Kidney (tissue), 22 donors: ENCODE data around the gene ABCC3. TPM values are rescaled to one million over a fixed set of nuclear protein-coding genes. Genes with fewer than 3 reads are reported as not detected.

Source experiments
- DNase-seq, 5 donors: peaks; one replicate each; pipeline ENCODE4 v3.0.0-alpha.2; 2013 to 2020
- FAIRE-seq: peaks from 2 replicates; lab custom pipeline; 2012; peaks lifted over from hg19 to GRCh38; lab: Jason Lieb, UNC
- H3K27ac ChIP-seq, 2 donors: one replicate each; pipeline ENCODE4 v1.7.0; 2013; ENCODE audit warnings: low read depth in 2 of 2, low read length in 2 of 2, inconsistent platforms in 1 of 2
- H3K27me3 ChIP-seq: one replicate; pipeline ENCODE4 v1.7.1; 2013; ENCODE audit warnings: low read length, inconsistent platforms; ENCODE audit not compliant: control insufficient read depth, insufficient read depth
- H3K36me3 ChIP-seq, 3 donors: one replicate each; pipeline versions ENCODE4 v1.7.0 to v1.7.1; 2013; ENCODE audit warnings: low read length in 3 of 3, control low read depth in 1 of 3, inconsistent platforms in 1 of 3; ENCODE audit not compliant: insufficient read depth in 3 of 3, control insufficient read depth in 2 of 3
- H3K4me1 ChIP-seq, 3 donors: one replicate each; pipeline versions ENCODE4 v1.7.0 to v1.7.1; 2013; ENCODE audit warnings: low read length in 3 of 3, inconsistent platforms in 1 of 3, low read depth in 1 of 3; ENCODE audit not compliant: control insufficient read depth in 2 of 3, insufficient read depth in 2 of 3
- H3K4me3 ChIP-seq, 3 donors: one replicate each; pipeline versions ENCODE4 v1.7.0 to v1.8.1; 2013; ENCODE audit warnings: low read length in 3 of 3, control low read depth in 1 of 3, inconsistent platforms in 1 of 3
- H3K9ac ChIP-seq, 3 donors: one replicate each; pipeline versions ENCODE4 v1.7.0 to v1.7.1; 2013; ENCODE audit warnings: low read length in 3 of 3, control low read depth in 1 of 3, inconsistent platforms in 1 of 3
- H3K9me3 ChIP-seq, 3 donors: one replicate each; pipeline versions ENCODE4 v1.7.0 to v1.7.1; 2013; ENCODE audit warnings: low read length in 3 of 3, control low read depth in 1 of 3, inconsistent platforms in 1 of 3; ENCODE audit not compliant: control insufficient read depth in 2 of 3, insufficient read depth in 1 of 3
- CTCF ChIP-seq: IDR thresholded peaks from 3 replicates; pipeline ENCODE4 v1.5.1; 2012; ENCODE audit warnings: mild to moderate bottlenecking, moderate library complexity, borderline replicate concordance; ENCODE audit not compliant: insufficient read depth; ENCODE audit errors: extremely low read depth
- intact Hi-C: fragments of 100-400 bp; cut with DNase I; formaldehyde crosslinking; loops from one replicate; pipeline ENCODE4 v1.11.1; 2022
- long read RNA-seq, 10 donors: library from polyadenylated mRNA in 1 of 10; unstranded in 1 of 10; transcript quantifications; one replicate each; pipeline ENCODE4 v2.0.0 and lab custom pipeline, GENCODE V29; 2021 to 2026
- polyA plus RNA-seq: library from polyadenylated mRNA; stranded (reverse); fragments of 350-450 nt; fragmentation: Illumina TruSeq; extraction: RNeasy Lipid Tissue Mini Kit (QIAGEN cat#74804); gene quantifications from one replicate; pipeline ENCODE4 v1.2.3, GENCODE V29; 2014; ENCODE audit warnings: low read depth, low replicate concordance; ENCODE audit not compliant: insufficient read depth
- total RNA-seq: library from RNA; stranded (reverse); fragmentation: NEBNext Ultra II Directional; extraction: Animal tissue kit (Norgen Biotek cat#: 25700); gene quantifications from one replicate; pipeline ENCODE4 v1.2.1, GENCODE V29; 2021
- donor health status: control.
- donor health status: control.
- donor health status: control.
- donor health status: control.
- donor health status: control.
- donor health status: DM: yes; HTN: yes; CAD: no.
- donor health status: Normal renal cell carcinoma (clear cell type).

The ABCC3 gene
- total RNA-seq (156 TPM), polyA plus RNA-seq (9.3 TPM)
- long read RNA-seq, donor 1, partial matches to known transcripts = 0 of 1 reads
- long read RNA-seq, donor 1, other reads (novel, unspliced or antisense) = 0 of 1 reads
- long read RNA-seq, donor 2, partial matches to known transcripts = 0 of 1 reads
- long read RNA-seq, donor 2, other reads (novel, unspliced or antisense) = 0 of 1 reads
- long read RNA-seq, donor 3, full-length matches to known transcripts = 2 of 2 reads
- long read RNA-seq, donor 3, partial matches to known transcripts = 0 of 2 reads
- long read RNA-seq, donor 3, other reads (novel, unspliced or antisense) = 0 of 2 reads
- long read RNA-seq, donor 4, partial matches to known transcripts = 0 of 2 reads
- long read RNA-seq, donor 4, other reads (novel, unspliced or antisense) = 0 of 2 reads
- long read RNA-seq, donor 5 = 0 reads
- long read RNA-seq, donor 6 = 0 reads
- long read RNA-seq, donor 7, full-length matches to known transcripts = 34 of 123 reads
- long read RNA-seq, donor 7, partial matches to known transcripts = 55 of 123 reads
- long read RNA-seq, donor 7, other reads (novel, unspliced or antisense) = 34 of 123 reads
- long read RNA-seq, donor 8, partial matches to known transcripts = 0 of 1 reads
- long read RNA-seq, donor 8, other reads (novel, unspliced or antisense) = 0 of 1 reads
- long read RNA-seq, donor 9, full-length matches to known transcripts = 2 of 2 reads
- long read RNA-seq, donor 9, partial matches to known transcripts = 0 of 2 reads
- long read RNA-seq, donor 9, other reads (novel, unspliced or antisense) = 0 of 2 reads
- long read RNA-seq, donor 10, partial matches to known transcripts = 0 of 2 reads
- long read RNA-seq, donor 10, other reads (novel, unspliced or antisense) = 0 of 2 reads

- peaks cover 4 to 18% (median 8%) of the 10 kb centered on the region in 3 donors for H3K4me1 ChIP-seq
- no peaks in the 10 kb centered on the region for H3K9me3 ChIP-seq
- peaks cover 3% of the 10 kb centered on the region for H3K27me3 ChIP-seq
- DNase-seq (peak in 3 of 5 donors; percentile 59 to 91 (median 67)), FAIRE-seq (no peak)
- H3K9ac ChIP-seq = no peak within 1 kb of the TSS
- peak within 1 kb of the TSS in 2 of 3 donors; percentile 39 to 50 for H3K4me3 ChIP-seq
- no peak for TF ChIP-seq CTCF
- intact Hi-C loops = loop anchor here (10.0 kb wide), 1 partner anchor 50 kb away; no protein-coding TSS in a partner anchor
- peak within 1 kb of the TSS in 1 of 2 donors; percentile 38 for H3K27ac ChIP-seq
- H3K36me3 ChIP-seq = no peaks in the 10 kb centered on the region
Measured at GRCh38 chr17:50634224-50634914, at the start of gene ABCC3. TSS of gene ABCC3 (plus strand) at chr17:50634881. CDS start at chr17:50634937, 56 bp downstream.

GRCh38 chr17:50585346-50585745, 49.3 kb upstream of the ABCC3 start:
- no peak overlapping the region for H3K4me3 ChIP-seq
- no peaks in the 10 kb centered on the region for H3K9me3 ChIP-seq
- TF ChIP-seq CTCF = no peak
- H3K9ac ChIP-seq = no peak overlapping the region
- H3K4me1 ChIP-seq = peaks cover 7 to 24% (median 20%) of the 10 kb centered on the region in 3 donors
- no peak overlapping the region for H3K27ac ChIP-seq
- H3K27me3 ChIP-seq = no peaks in the 10 kb centered on the region
- no peaks in the 10 kb centered on the region for H3K36me3 ChIP-seq
- DNase-seq (no peak), FAIRE-seq (no peak)
- intact Hi-C loops = no loop called here

GRCh38 chr17:50585891-50586290, 48.8 kb upstream of the ABCC3 start:
- H3K4me3 ChIP-seq = no peak overlapping the region
- intact Hi-C loops = no loop called here
- DNase-seq = no peak
- H3K9ac ChIP-seq = no peak overlapping the region
- no peak overlapping the region for H3K27ac ChIP-seq
- TF ChIP-seq CTCF = no peak
- H3K9me3 ChIP-seq = no peaks in the 10 kb centered on the region
- no peak for FAIRE-seq
- H3K27me3 ChIP-seq = no peaks in the 10 kb centered on the region
- no peaks in the 10 kb centered on the region for H3K36me3 ChIP-seq
- H3K4me1 ChIP-seq = peaks cover 7 to 26% (median 20%) of the 10 kb centered on the region in 3 donors
